SJSA1 (cell line): Measurements from ENCODE around the gene FRMPD2. TPM values are rescaled to one million over a fixed set of nuclear protein-coding genes. Genes with fewer than 3 reads are reported as not detected.
"Not testable (repeated sequence)": the region's sequence is repeated elsewhere in the genome, so short reads cannot be mapped to it uniquely, and the experiment has no call there.

Experiments
- DNase-seq, 2 experiments: peaks; one replicate each; pipeline ENCODE4 v3.0.0-alpha.2; 2015 to 2020; ENCODE audit warnings: low spot score in 2 of 2, low read depth in 1 of 2
- H3K27ac ChIP-seq: fragments of 250-450 bp; sonication (Bioruptor Pico); 2 replicates; pipeline ENCODE4 v1.5.1; 2020; ENCODE audit warnings: mild to moderate bottlenecking, moderate library complexity
- H3K27me3 ChIP-seq: fragments of 250-450 bp; sonication (Bioruptor Pico); replicated peaks from 2 replicates; pipeline ENCODE4 v1.5.1; 2020; ENCODE audit warnings: mild to moderate bottlenecking, moderate library complexity
- H3K36me3 ChIP-seq: fragments of 250-450 bp; sonication (Bioruptor Pico); 2 replicates; pipeline ENCODE4 v1.5.1; 2020; ENCODE audit warnings: mild to moderate bottlenecking
- H3K4me1 ChIP-seq: fragments of 250-450 bp; sonication (Bioruptor Pico); replicated peaks from 2 replicates; pipeline ENCODE4 v1.6.1; 2021; ENCODE audit warnings: mild to moderate bottlenecking
- H3K4me3 ChIP-seq: fragments of 250-450 bp; sonication (Bioruptor Pico); 2 replicates; pipeline ENCODE4 v1.5.1; 2020; ENCODE audit warnings: mild to moderate bottlenecking
- H3K9me3 ChIP-seq: fragments of 250-450 bp; sonication (Bioruptor Pico); replicated peaks from 2 replicates; pipeline ENCODE4 v1.5.1; 2020; ENCODE audit warnings: mild to moderate bottlenecking
- total RNA-seq: library from RNA; depleted of rRNA; stranded (reverse); fragments of >200 nt; shearing (Covaris generic); gene quantifications from 2 replicates; pipeline ENCODE4 v1.2.3, GENCODE V29; 2014; rRNA removed

FRMPD2 gene
- total RNA-seq, 1 experiment from 2014 or later: 0.03 TPM

- DNase-seq, H3K27me3 ChIP-seq, H3K27ac ChIP-seq, H3K9me3 ChIP-seq, H3K36me3 ChIP-seq, H3K4me1 ChIP-seq, H3K4me3 ChIP-seq: not testable (repeated sequence)
Observed at GRCh38 chr10:48125631-48126030, 148.9 kb downstream of the FRMPD2 start.

GRCh38 chr10:48122618-48123017, 151.9 kb downstream of the FRMPD2 start:
- not testable (repeated sequence) for DNase-seq, H3K27ac ChIP-seq

GRCh38 chr10:48110277-48110676, 164.2 kb downstream of the FRMPD2 start:
- not testable (repeated sequence) for H3K4me3 ChIP-seq, H3K27ac ChIP-seq, H3K9me3 ChIP-seq, DNase-seq, H3K27me3 ChIP-seq, H3K4me1 ChIP-seq, H3K36me3 ChIP-seq

More at GRCh38 chr10:48122618-48123017, 151.9 kb downstream of the FRMPD2 start:
- H3K4me1 ChIP-seq, H3K36me3 ChIP-seq, H3K4me3 ChIP-seq, H3K9me3 ChIP-seq, H3K27me3 ChIP-seq: not testable (repeated sequence)

Other genes starting within 250 kb of the FRMPD2 start
- 56.1 and 111 TPM in 2 replicates for gene MAPK8, start 32.0 kb upstream of the FRMPD2 start, total RNA-seq